Suprapubic skin (tissue), 4 donors: ENCODE data around the gene TRABD2A. TPM values are rescaled to one million over a fixed set of nuclear protein-coding genes. Genes with fewer than 3 reads are reported as not detected.

Source experiments
- DNase-seq, 2 donors: peaks; one replicate each; pipeline ENCODE4 v3.0.0-alpha.2; 2019; ENCODE audit warnings: low spot score in 2 of 2
- H3K27ac ChIP-seq: fragments of 200-600 bp; sonication (generic); one replicate; pipeline ENCODE4 v1.5.1; 2019
- H3K27me3 ChIP-seq: fragments of 200-600 bp; sonication (generic); one replicate; pipeline ENCODE4 v1.5.1; 2019
- H3K36me3 ChIP-seq: fragments of 200-600 bp; sonication (generic); one replicate; pipeline ENCODE4 v1.5.1; 2019
- H3K4me1 ChIP-seq: fragments of 200-600 bp; sonication (generic); one replicate; pipeline ENCODE4 v1.5.1; 2019
- H3K4me3 ChIP-seq: fragments of 200-600 bp; sonication (generic); one replicate; pipeline ENCODE4 v1.5.1; 2019; ENCODE audit warnings: mild to moderate bottlenecking
- H3K9me3 ChIP-seq: fragments of 200-600 bp; sonication (generic); one replicate; pipeline ENCODE4 v1.5.1; 2019
- EP300 ChIP-seq: sonication (generic); formaldehyde crosslinking; IDR thresholded peaks from one replicate; pipeline ENCODE4 v1.6.1; 2017; ENCODE audit warnings: antibody characterized with exemption
- POLR2A ChIP-seq, 2 donors: fragments of 450-650 bp; IDR thresholded peaks; one replicate each; pipeline ENCODE4 v1.6.1; 2017; ENCODE audit warnings: antibody characterized with exemption in 2 of 2, mild to moderate bottlenecking in 2 of 2, moderate library complexity in 2 of 2
- POLR2AphosphoS5 ChIP-seq, 3 donors: sonication (generic); formaldehyde crosslinking; IDR thresholded peaks; one replicate each; pipeline ENCODE4 v1.6.1; 2017; ENCODE audit warnings: antibody characterized with exemption in 3 of 3
- WGBS: methylation state at CpG from one replicate; pipeline ENCODE4 v1.1.5; 2018; 5-methylcytosine and 5-hydroxymethylcytosine counted together
- total RNA-seq, 4 donors: library from RNA; depleted of rRNA; stranded (reverse); fragments of >200 nt; gene quantifications; one replicate each; pipeline ENCODE4 v1.1.0, GENCODE V29; 2016
- TF ChIP-seq, protein P1 (sequence below), 2 donors: fragments of 200-600 bp in 1 of 2; fragments of 450-650 bp in 1 of 2; sonication (generic) in 1 of 2; IDR thresholded peaks; one replicate each; pipeline ENCODE4 v1.5.1; 2016 to 2019; ENCODE audit warnings: antibody characterized with exemption in 2 of 2, mild to moderate bottlenecking in 1 of 2, moderate library complexity in 1 of 2

The TRABD2A gene
- total RNA-seq, 4 donors from 2014 or later, result 0.68 to 2.4 (median 1.7) TPM; not detected in 1

DNA sequence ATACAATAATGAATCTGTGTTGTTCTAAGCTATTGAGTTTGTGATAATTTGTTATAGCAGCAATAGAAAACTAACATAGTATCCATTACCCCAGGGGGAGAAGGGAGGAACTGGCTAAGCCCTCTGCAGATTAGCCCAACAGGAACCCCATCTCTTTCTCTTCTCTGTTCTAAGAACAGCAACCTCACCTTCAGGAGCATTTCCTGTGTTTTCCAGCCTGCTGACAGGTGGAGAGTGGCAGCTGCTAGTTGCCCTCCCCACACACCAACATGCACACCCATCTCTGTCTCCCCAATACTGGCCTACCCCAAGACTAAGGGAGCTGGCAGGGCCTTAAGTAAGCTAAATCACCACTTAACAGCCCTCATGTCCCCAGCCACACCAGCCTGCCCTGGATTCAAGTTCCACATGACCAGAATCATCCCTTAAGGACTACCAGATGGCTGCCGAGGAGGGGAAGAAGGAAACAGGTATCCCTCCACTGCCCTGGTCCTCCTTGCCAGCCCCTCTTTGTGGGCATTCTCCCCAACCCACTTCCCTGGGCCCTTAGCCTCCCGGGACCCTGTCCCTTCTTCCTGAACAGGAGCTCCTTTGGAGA is 52.8 kb downstream of the TRABD2A start:
- Histone ChIP-seq H3K9me3 (no peaks in the 10 kb centered on the region), H3K27me3 (no peaks in the 10 kb centered on the region), H3K4me1 (no peaks in the 10 kb centered on the region), H3K27ac (no peak overlapping the region), H3K36me3 (no peaks in the 10 kb centered on the region), H3K4me3 (no peak overlapping the region)
- TF ChIP-seq, protein P1, sequence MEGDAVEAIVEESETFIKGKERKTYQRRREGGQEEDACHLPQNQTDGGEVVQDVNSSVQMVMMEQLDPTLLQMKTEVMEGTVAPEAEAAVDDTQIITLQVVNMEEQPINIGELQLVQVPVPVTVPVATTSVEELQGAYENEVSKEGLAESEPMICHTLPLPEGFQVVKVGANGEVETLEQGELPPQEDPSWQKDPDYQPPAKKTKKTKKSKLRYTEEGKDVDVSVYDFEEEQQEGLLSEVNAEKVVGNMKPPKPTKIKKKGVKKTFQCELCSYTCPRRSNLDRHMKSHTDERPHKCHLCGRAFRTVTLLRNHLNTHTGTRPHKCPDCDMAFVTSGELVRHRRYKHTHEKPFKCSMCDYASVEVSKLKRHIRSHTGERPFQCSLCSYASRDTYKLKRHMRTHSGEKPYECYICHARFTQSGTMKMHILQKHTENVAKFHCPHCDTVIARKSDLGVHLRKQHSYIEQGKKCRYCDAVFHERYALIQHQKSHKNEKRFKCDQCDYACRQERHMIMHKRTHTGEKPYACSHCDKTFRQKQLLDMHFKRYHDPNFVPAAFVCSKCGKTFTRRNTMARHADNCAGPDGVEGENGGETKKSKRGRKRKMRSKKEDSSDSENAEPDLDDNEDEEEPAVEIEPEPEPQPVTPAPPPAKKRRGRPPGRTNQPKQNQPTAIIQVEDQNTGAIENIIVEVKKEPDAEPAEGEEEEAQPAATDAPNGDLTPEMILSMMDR (IDR thresholded peaks at IDR 0.05), result no peak
- no peak for TF ChIP-seq POLR2AphosphoS5 (IDR thresholded peaks at IDR 0.05)
- TF ChIP-seq POLR2A (IDR thresholded peaks at IDR 0.05), result no peak
- no peak for TF ChIP-seq EP300
- no peak for DNase-seq
- 94% methylated on average over 2 of the region's 2 CpGs for WGBS

- no peaks in the 10 kb centered on the region for H3K9me3 ChIP-seq
- H3K4me1 ChIP-seq, result no peaks in the 10 kb centered on the region
- 94% methylated on average over 21 of the region's 21 CpGs for WGBS
- no peaks in the 10 kb centered on the region for H3K36me3 ChIP-seq
- H3K27me3 ChIP-seq, result no peaks in the 10 kb centered on the region
- no peak overlapping the region for H3K4me3 ChIP-seq
- no peak for TF ChIP-seq POLR2A (IDR thresholded peaks at IDR 0.05)
- DNase-seq, result no peak
- no peak overlapping the region for H3K27ac ChIP-seq
Observed at GRCh38 chr2:84823788-84824187, 57.1 kb downstream of the TRABD2A start.

DNA sequence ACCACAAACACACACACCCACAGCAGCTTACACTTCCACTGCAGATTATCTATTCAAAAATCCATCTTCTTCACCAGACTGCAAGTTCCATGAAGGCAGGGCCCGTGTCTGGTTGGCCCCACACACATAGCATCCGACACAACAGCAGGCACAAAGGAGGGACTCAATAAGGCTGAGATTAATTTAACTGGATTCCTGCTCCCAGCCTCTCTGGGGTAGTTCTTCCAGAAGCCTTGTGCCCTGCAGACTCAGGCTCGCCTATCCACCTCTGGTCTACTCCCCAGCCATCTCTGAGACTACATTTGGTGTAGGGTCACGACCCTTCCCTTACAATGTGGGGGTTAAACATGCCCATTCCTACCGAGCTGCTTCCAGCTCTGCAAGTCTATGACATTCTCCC is 57.7 kb downstream of the TRABD2A start:
- WGBS, result 65% methylated on average over 5 of the region's 5 CpGs
- no peak for DNase-seq
- H3K4me3 ChIP-seq, result no peak overlapping the region
- H3K27ac ChIP-seq, result no peak overlapping the region
- TF ChIP-seq POLR2AphosphoS5 (IDR thresholded peaks at IDR 0.05), result no peak
- no peak for TF ChIP-seq EP300
- TF ChIP-seq, protein P1 (IDR thresholded peaks at IDR 0.05), result no peak
- no peak for TF ChIP-seq POLR2A (IDR thresholded peaks at IDR 0.05)
- no peaks in the 10 kb centered on the region for H3K36me3 ChIP-seq
- H3K4me1 ChIP-seq, result no peaks in the 10 kb centered on the region
- no peaks in the 10 kb centered on the region for H3K9me3 ChIP-seq
- no peaks in the 10 kb centered on the region for H3K27me3 ChIP-seq

DNA sequence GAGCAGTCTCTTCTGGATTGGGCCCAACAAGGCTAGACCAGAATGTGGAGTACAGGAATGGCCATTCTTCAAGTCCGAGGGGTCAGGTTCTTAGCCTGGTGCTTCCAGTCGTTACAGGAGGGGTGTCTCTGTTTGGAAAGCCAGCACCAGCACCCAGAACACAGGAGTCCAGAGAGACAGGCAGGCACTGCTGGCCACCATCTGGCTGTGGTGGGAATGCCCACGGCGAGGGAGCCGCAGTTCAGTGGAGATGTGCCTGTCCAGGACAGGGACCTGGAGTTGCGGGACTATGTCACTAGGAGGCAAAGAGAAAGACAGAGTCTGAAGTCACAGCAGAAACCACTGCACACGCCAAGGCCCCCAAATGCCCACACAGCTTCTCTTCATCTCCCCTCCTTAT is 59.1 kb downstream of the TRABD2A start:
- Histone ChIP-seq H3K27ac (no peak overlapping the region), H3K4me3 (no peak overlapping the region), H3K4me1 (no peaks in the 10 kb centered on the region), H3K27me3 (no peaks in the 10 kb centered on the region), H3K36me3 (no peaks in the 10 kb centered on the region), H3K9me3 (no peaks in the 10 kb centered on the region)
- 93% methylated on average over 7 of the region's 7 CpGs for WGBS
- TF ChIP-seq POLR2A (IDR thresholded peaks at IDR 0.05) (no peak), EP300 (no peak)
- no peak for DNase-seq

DNA sequence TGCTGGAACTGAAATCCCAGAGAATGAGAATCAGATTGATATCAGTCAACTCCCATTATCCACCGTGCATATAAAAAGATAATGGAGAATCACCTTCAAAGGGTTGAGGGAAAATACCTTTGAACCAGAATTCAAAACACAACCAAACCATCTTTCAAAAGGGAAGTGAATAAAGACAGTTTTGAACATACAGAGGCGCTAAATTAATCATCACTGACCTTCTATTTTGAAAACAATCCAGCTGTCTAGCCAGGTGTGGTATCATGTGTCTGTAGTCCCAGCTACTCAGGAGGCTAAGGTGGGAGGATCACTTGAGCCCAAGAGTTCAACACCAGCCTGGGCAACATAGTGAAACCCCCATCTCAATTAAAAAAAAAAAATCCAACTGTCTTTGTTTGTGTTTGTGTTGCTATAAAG is 63.6 kb downstream of the TRABD2A start:
- TF ChIP-seq, protein P1 (IDR thresholded peaks at IDR 0.05), result no peak
- TF ChIP-seq EP300 (no peak), POLR2AphosphoS5 (IDR thresholded peaks at IDR 0.05) (no peak), POLR2A (IDR thresholded peaks at IDR 0.05) (no peak)

GRCh38 chr2:84816426-84817026 is 64.4 kb downstream of the TRABD2A start:
- TF ChIP-seq POLR2A (IDR thresholded peaks at IDR 0.05) (no peak), POLR2AphosphoS5 (IDR thresholded peaks at IDR 0.05) (no peak), EP300 (no peak)
- TF ChIP-seq, protein P1 (IDR thresholded peaks at IDR 0.05), result no peak
- H3K36me3 ChIP-seq, result no peaks in the 10 kb centered on the region
- no peak for DNase-seq
- H3K27ac ChIP-seq, result no peak overlapping the region
- no peak overlapping the region for H3K4me3 ChIP-seq
- no peaks in the 10 kb centered on the region for H3K27me3 ChIP-seq
- H3K4me1 ChIP-seq, result no peaks in the 10 kb centered on the region
- H3K9me3 ChIP-seq, result no peaks in the 10 kb centered on the region
- WGBS, result 94% methylated on average over 6 of the region's 6 CpGs

More for the DNA sequence above, 63.6 kb downstream of the TRABD2A start:
- Histone ChIP-seq H3K4me3 (no peak overlapping the region), H3K4me1 (no peaks in the 10 kb centered on the region), H3K27ac (no peak overlapping the region), H3K9me3 (no peaks in the 10 kb centered on the region), H3K27me3 (no peaks in the 10 kb centered on the region), H3K36me3 (no peaks in the 10 kb centered on the region)
- no peak for DNase-seq
- WGBS, result 81% methylated on average over 2 of the region's 2 CpGs
